Thoracic aorta (tissue), 2 donors: ENCODE measurements around the gene GTF2A1L. TPM values are rescaled to one million over a fixed set of nuclear protein-coding genes. Genes with fewer than 3 reads are reported as not detected.

Experiments
- ATAC-seq: fragments of 150-250 bp; one replicate; pipeline ENCODE4 v1.8.0; 2017; ENCODE audit warnings: low read depth; ENCODE audit not compliant: insufficient number of reproducible peaks, low FRiP score
- DNase-seq: peaks from one replicate; pipeline ENCODE4 v3.0.0-alpha.2; 2020; ENCODE audit warnings: low spot score
- H3K27ac ChIP-seq, 2 donors: fragments of 200-600 bp; sonication (generic); 1 replicate in 1 of 2; 2 replicates in 1 of 2; pipeline ENCODE4 v1.5.1; 2016; ENCODE audit warnings: mild to moderate bottlenecking in 2 of 2, moderate library complexity in 2 of 2
- H3K27me3 ChIP-seq: fragments of 200-600 bp; sonication (generic); replicated peaks from 2 replicates; pipeline ENCODE4 v1.6.0; 2016; ENCODE audit warnings: mild to moderate bottlenecking; ENCODE audit not compliant: insufficient read depth
- H3K36me3 ChIP-seq: fragments of 200-600 bp; sonication (generic); one replicate; pipeline ENCODE4 v1.5.1; 2016
- H3K4me1 ChIP-seq, 2 donors: fragments of 200-600 bp; sonication (generic); 1 replicate in 1 of 2; 2 replicates in 1 of 2; pipeline versions ENCODE4 v1.5.1 to v1.6.0; 2016; ENCODE audit warnings: low read depth in 2 of 2, mild to moderate bottlenecking in 1 of 2; ENCODE audit not compliant: control insufficient read depth in 1 of 2
- H3K4me3 ChIP-seq: fragments of 200-600 bp; sonication (generic); 2 replicates; pipeline ENCODE4 v1.5.1; 2016; ENCODE audit warnings: mild to moderate bottlenecking
- H3K9me3 ChIP-seq: fragments of 200-600 bp; sonication (generic); 2 replicates; pipeline ENCODE4 v1.5.1; 2016
- total RNA-seq, 2 donors: library from RNA; depleted of rRNA; stranded (reverse); fragments of >200 nt; gene quantifications; one replicate each; pipeline versions ENCODE4 v1.1.0 to v1.2.3, GENCODE V29; 2016
- TF ChIP-seq, protein P1 (sequence below): fragments of 200-600 bp; sonication (generic); IDR thresholded peaks from one replicate; pipeline ENCODE4 v1.5.1; 2019; ENCODE audit warnings: antibody characterized with exemption

Gene GTF2A1L
- total RNA-seq, 2 donors from 2014 or later: 0.27 to 1.6 TPM

- no peaks in the 10 kb centered on the region for H3K27me3 ChIP-seq
- peaks cover 9% of the 10 kb centered on the region for H3K9me3 ChIP-seq
- no peak for ATAC-seq
- H3K27ac ChIP-seq: no peak overlapping the region
- TF ChIP-seq, protein P1, sequence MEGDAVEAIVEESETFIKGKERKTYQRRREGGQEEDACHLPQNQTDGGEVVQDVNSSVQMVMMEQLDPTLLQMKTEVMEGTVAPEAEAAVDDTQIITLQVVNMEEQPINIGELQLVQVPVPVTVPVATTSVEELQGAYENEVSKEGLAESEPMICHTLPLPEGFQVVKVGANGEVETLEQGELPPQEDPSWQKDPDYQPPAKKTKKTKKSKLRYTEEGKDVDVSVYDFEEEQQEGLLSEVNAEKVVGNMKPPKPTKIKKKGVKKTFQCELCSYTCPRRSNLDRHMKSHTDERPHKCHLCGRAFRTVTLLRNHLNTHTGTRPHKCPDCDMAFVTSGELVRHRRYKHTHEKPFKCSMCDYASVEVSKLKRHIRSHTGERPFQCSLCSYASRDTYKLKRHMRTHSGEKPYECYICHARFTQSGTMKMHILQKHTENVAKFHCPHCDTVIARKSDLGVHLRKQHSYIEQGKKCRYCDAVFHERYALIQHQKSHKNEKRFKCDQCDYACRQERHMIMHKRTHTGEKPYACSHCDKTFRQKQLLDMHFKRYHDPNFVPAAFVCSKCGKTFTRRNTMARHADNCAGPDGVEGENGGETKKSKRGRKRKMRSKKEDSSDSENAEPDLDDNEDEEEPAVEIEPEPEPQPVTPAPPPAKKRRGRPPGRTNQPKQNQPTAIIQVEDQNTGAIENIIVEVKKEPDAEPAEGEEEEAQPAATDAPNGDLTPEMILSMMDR: no peak
- no peak for DNase-seq
- no peaks in the 10 kb centered on the region for H3K36me3 ChIP-seq
- H3K4me3 ChIP-seq: no peak overlapping the region
- no peaks in the 10 kb centered on the region for H3K4me1 ChIP-seq
Observed at GRCh38 chr2:48624696-48625095, 7.0 kb downstream of the GTF2A1L start.

DNA sequence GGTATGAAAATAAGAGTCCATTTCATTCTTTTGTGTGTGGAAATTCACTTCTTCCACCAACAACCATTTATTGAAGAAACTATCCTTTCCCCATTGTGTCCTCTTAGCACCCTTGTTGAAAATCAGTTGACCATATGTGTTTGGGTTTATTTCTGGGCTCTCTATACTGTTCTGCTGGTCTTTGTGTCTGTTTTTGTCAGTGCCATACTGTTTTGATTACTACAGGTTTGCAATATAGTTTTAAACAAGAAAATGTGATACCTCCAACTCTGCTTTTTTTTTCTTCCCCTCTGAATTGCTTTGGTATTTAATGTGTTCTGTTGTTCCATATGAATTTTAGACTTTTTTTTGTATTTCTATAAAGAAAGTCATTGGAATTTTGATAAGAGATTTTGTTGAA lies 8.4 kb downstream of the GTF2A1L start:
- Histone ChIP-seq H3K9me3 (peaks cover 9% of the 10 kb centered on the region), H3K4me1 (no peaks in the 10 kb centered on the region), H3K4me3 (no peak overlapping the region), H3K36me3 (no peaks in the 10 kb centered on the region), H3K27ac (no peak overlapping the region), H3K27me3 (no peaks in the 10 kb centered on the region)
- ATAC-seq (no peak), DNase-seq (no peak)
- TF ChIP-seq, protein P1: no peak

DNA sequence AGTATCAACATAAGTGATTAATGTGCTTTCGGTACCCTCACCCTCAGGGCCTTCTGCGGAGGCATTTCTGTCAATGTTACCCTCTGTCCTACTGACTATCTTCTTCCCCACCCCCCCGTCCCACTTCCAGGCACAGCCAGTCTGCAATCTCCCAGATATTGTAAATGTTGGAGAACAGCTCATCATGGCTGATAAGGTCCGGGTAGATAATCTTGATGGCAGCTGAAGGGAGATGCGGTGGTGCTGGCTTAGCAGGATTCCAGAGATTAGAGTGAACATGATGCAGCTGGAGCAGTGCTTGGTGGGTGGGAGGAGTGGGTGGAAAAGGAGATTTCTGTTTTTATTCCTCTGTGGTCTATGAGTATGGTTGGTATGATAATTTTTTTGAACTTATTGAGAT lies 15.5 kb downstream of the GTF2A1L start:
- Histone ChIP-seq H3K9me3 (no peaks in the 10 kb centered on the region), H3K27ac (no peak overlapping the region), H3K36me3 (no peaks in the 10 kb centered on the region), H3K4me1 (no peaks in the 10 kb centered on the region), H3K27me3 (no peaks in the 10 kb centered on the region), H3K4me3 (no peak overlapping the region)
- ATAC-seq (no peak), DNase-seq (no peak)
- TF ChIP-seq, protein P1: no peak

- Histone ChIP-seq H3K4me1 (no peaks in the 10 kb centered on the region), H3K27me3 (no peaks in the 10 kb centered on the region), H3K4me3 (no peak overlapping the region), H3K36me3 (no peaks in the 10 kb centered on the region), H3K27ac (no peak overlapping the region), H3K9me3 (no peaks in the 10 kb centered on the region)
- no peak for DNase-seq
- TF ChIP-seq, protein P1: no peak
- no peak for ATAC-seq
Observed at GRCh38 chr2:48635786-48636185, 18.1 kb downstream of the GTF2A1L start.

- no peak for ATAC-seq
- Histone ChIP-seq H3K27me3 (no peaks in the 10 kb centered on the region), H3K27ac (no peak overlapping the region), H3K9me3 (no peaks in the 10 kb centered on the region), H3K36me3 (no peaks in the 10 kb centered on the region), H3K4me1 (no peaks in the 10 kb centered on the region), H3K4me3 (no peak overlapping the region)
- TF ChIP-seq, protein P1: no peak
- no peak for DNase-seq
Observed at GRCh38 chr2:48638261-48638660, 20.6 kb downstream of the GTF2A1L start.
